Body of pancreas (tissue), 4 donors: ENCODE data around the gene CSTF1.

ENCODE experiments used
- POLR2A ChIP-seq, 3 donors: fragments of 450-650 bp; IDR thresholded peaks; one replicate each; pipeline ENCODE4 v1.6.1; 2016; ENCODE audit warnings: antibody characterized with exemption in 3 of 3, mild to moderate bottlenecking in 2 of 3
- TF ChIP-seq, protein P1 (sequence below), 7 experiments: fragments of 450-650 bp in 4 of 7; fragments of 200-600 bp in 3 of 7; sonication (generic) in 3 of 7; IDR thresholded peaks; one replicate each; pipeline ENCODE4 v1.5.1; 2016 to 2019; ENCODE audit warnings: antibody characterized with exemption in 7 of 7

DNA sequence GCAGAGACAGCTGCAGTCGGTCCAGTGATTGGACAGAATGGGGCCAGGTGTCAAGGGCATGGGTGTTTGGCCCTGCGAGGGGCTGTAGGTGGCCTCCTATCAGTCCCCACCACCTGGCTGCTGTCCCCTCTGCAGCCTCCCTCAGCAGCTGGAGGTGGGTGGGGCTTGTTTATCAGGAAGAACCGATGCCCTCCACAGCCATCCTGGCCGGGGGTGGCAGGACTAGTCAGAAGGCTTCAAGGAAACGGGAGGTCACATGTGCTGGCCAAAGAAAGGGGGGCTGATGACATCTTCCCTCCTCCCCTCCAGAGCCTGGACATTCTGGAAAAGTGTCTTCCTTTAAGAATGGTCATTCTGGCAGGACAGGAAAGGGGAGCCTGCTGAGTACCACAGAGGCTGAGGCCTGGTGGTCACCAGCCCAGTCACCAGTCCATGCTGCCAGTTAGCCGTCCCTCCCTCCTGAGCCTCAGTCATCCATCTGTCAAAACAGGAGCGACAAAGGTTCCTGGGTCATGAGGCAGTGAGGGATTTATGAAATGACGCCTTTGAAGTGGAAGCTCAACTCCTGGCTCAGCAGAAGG lies 29.5 kb upstream of the CSTF1 start:
- TF ChIP-seq, protein P1, sequence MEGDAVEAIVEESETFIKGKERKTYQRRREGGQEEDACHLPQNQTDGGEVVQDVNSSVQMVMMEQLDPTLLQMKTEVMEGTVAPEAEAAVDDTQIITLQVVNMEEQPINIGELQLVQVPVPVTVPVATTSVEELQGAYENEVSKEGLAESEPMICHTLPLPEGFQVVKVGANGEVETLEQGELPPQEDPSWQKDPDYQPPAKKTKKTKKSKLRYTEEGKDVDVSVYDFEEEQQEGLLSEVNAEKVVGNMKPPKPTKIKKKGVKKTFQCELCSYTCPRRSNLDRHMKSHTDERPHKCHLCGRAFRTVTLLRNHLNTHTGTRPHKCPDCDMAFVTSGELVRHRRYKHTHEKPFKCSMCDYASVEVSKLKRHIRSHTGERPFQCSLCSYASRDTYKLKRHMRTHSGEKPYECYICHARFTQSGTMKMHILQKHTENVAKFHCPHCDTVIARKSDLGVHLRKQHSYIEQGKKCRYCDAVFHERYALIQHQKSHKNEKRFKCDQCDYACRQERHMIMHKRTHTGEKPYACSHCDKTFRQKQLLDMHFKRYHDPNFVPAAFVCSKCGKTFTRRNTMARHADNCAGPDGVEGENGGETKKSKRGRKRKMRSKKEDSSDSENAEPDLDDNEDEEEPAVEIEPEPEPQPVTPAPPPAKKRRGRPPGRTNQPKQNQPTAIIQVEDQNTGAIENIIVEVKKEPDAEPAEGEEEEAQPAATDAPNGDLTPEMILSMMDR (IDR thresholded peaks at IDR 0.05): no peak
- TF ChIP-seq POLR2A (IDR thresholded peaks at IDR 0.05): no peak
